Mesenteric fat pad (tissue), 1 donor: ENCODE results near the gene TAF11L9. TPM values are rescaled to one million over a fixed set of nuclear protein-coding genes. Genes with fewer than 3 reads are reported as not detected.
"Not testable (repeated sequence)": the region's sequence is repeated elsewhere in the genome, so short reads cannot be mapped to it uniquely, and the experiment has no call there.

Experiments
- DNase-seq: peaks from one replicate; pipeline ENCODE4 v3.0.0-alpha.2; 2020; ENCODE audit warnings: low spot score
- long read RNA-seq: library from polyadenylated mRNA; unstranded; transcript quantifications from one replicate; pipeline ENCODE4 v2.0.0, GENCODE V29; 2020
- total RNA-seq: library from RNA; stranded (reverse); fragmentation: NEBNext Ultra II Directional; extraction: Animal tissue kit (Norgen Biotek cat#: 25700); gene quantifications from one replicate; pipeline ENCODE4 v1.2.1, GENCODE V29; 2021
- donor health status: DM: yes; HTN: yes; CAD: no.

TAF11L9 gene
- not detected for total RNA-seq
- long read RNA-seq: 0 reads

GRCh38 chr5:17594255-17594654 is at the start of gene TAF11L9:
Gene TAF11L9 (minus strand): TSS chr5:17594394.
- DNase-seq: not testable (repeated sequence)

GRCh38 chr5:17634160-17634559 is 40.0 kb upstream of the TAF11L9 start, which contains the start of gene TAF11L14:
Gene TAF11L14 (plus strand): TSS chr5:17634460.
- no peak for DNase-seq

- DNase-seq: not testable (repeated sequence)
Measured at GRCh38 chr5:17631788-17632187, 37.6 kb upstream of the TAF11L9 start, which contains the start of gene TAF11L13. Gene TAF11L13 (plus strand): TSS chr5:17632088.

GRCh38 chr5:17625686-17626085 is 31.5 kb upstream of the TAF11L9 start:
- DNase-seq: no peak

DNA sequence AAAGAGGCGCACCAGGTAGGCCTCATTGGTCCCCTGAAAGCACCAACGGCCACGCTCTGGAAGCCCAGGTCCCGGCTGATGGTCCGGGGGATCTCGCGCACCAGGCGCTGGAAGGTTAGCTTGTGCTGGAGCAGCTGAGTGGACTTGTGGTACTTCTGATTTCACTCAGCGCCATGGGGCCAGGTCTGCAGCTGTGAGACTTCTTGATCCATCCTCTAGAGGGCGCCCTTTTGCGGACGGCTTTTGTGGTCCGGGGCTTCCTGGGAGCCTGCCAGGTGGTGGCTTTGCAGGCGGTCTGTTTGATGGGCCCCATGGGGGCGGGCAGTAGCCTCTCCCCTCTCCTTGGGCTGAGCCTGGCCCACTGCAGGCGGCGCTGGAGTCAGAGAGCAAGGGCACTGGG is 26.4 kb upstream of the TAF11L9 start:
- no peak for DNase-seq

- no peak for DNase-seq
Measured at GRCh38 chr5:17619354-17619753, 25.2 kb upstream of the TAF11L9 start.

GRCh38 chr5:17614872-17615605 is 20.8 kb upstream of the TAF11L9 start:
- DNase-seq: no peak

DNA sequence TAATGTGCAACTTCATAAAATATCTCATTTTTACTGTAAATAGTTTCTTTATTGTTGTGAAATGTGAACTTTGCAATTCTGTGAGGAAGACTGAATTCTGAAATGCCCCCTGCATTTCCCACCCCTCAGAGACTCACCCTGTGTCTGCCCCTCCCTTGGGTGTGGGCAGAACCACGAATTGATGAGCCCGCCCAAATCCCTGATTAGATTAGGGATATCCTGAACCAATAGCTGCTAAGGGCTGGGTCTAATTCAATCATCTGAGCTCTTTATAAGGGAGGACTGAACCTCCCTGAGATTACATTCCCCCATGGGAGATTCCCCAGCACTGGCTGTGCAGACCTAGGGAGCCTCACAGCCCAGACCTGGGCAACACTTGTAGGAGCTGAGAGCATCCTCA is 15.9 kb upstream of the TAF11L9 start, which contains the start of gene TAF11L12:
Gene TAF11L12 (plus strand): TSS at position 301 of the 400 bp plus-strand sequence.
- not testable (repeated sequence) for DNase-seq

DNA sequence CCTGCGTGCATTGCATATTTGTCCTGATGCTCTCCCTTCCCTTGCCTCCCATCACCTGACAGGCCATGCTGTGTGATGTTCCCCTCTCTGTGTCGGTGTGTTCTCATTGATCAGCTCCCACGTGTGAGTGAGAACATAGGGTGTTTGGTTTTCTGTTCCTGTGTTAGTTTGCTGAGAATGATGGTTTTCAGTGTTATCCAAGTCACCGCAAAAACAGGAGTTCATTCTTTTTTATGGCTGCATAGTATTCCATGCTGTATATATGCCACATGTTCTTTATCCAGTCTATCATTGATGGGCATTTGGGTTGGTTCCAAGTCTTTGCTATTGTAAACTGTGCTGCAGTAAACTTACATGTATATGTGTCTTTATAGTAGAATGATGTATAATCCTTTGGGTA is 13.3 kb upstream of the TAF11L9 start:
- not testable (repeated sequence) for DNase-seq

GRCh38 chr5:17604951-17605350 is 10.8 kb upstream of the TAF11L9 start:
- DNase-seq: no peak

- not testable (repeated sequence) for DNase-seq
Measured at GRCh38 chr5:17603880-17604279, 9.7 kb upstream of the TAF11L9 start, which contains the start of gene TAF11L11. Gene TAF11L11 (plus strand): TSS chr5:17604183.

- DNase-seq: not testable (repeated sequence)
Measured at GRCh38 chr5:17597728-17598127, 3.5 kb upstream of the TAF11L9 start, which contains the start of gene TAF11L10. Gene TAF11L10 (minus strand): TSS chr5:17597828.

DNA sequence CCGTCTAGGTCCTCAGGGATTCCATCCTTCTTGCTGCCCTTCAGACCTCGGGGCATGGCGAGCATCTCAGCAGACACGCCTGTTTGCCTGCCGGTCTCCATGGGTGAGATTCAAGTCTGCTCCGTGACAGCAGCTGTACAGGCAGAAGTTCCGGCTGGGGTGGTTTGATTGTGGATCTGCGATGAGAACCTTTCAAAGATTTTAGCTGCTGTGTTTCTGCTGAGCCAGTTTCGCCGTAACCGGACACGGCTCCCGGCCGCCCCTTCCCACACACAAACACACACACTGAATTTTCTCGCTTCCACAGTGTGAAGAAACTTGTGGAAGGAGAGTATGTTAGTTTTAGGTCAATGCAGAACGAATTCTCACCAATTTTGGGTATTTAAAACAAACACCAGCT is 3.3 kb downstream of the TAF11L9 start, which contains the start of gene TAF11L8:
Gene TAF11L8 (minus strand): TSS at position 101 of the 400 bp plus-strand sequence.
- not testable (repeated sequence) for DNase-seq

DNA sequence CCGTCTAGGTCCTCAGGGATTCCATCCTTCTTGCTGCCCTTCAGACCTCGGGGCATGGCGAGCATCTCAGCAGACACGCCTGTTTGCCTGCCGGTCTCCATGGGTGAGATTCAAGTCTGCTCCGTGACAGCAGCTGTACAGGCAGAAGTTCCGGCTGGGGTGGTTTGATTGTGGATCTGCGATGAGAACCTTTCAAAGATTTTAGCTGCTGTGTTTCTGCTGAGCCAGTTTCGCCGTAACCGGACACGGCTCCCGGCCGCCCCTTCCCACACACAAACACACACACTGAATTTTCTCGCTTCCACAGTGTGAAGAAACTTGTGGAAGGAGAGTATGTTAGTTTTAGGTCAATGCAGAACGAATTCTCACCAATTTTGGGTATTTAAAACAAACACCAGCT is 8.5 kb downstream of the TAF11L9 start, which contains the start of gene TAF11L7:
Gene TAF11L7 (minus strand): TSS at position 101 of the 400 bp plus-strand sequence.
- not testable (repeated sequence) for DNase-seq

Other genes with a start within 250 kb of the TAF11L9 start
- not detected for gene TAF11L2, start 96.2 kb downstream of the TAF11L9 start, total RNA-seq
- gene TAF11L3, start 76.0 kb downstream of the TAF11L9 start, total RNA-seq: not detected
- gene TAF11L4, start 72.6 kb downstream of the TAF11L9 start, total RNA-seq: not detected
- not detected for gene TAF11L5, start 69.2 kb downstream of the TAF11L9 start, total RNA-seq
- not detected for gene TAF11L6, start 65.7 kb downstream of the TAF11L9 start, total RNA-seq
- not detected for gene TAF11L7, start 8.6 kb downstream of the TAF11L9 start, total RNA-seq
- not detected for gene TAF11L8, start 3.4 kb downstream of the TAF11L9 start, total RNA-seq
- gene TAF11L10, start 3.4 kb upstream of the TAF11L9 start, total RNA-seq: not detected
- gene TAF11L11, start 9.8 kb upstream of the TAF11L9 start, total RNA-seq: not detected
- not detected for gene TAF11L12, start 16.0 kb upstream of the TAF11L9 start, total RNA-seq
- not detected for gene TAF11L13, start 37.7 kb upstream of the TAF11L9 start, total RNA-seq
- gene TAF11L14, start 40.1 kb upstream of the TAF11L9 start, total RNA-seq: not detected